Measurements from ENCODE around the gene TATDN2. TPM values are rescaled to one million over a fixed set of nuclear protein-coding genes. Genes with fewer than 3 reads are reported as not detected.

The TATDN2 gene
- total RNA-seq, 1 donor from 2014 or later: 34.6 TPM

- no peak overlapping the region for H3K27ac Mint-ChIP-seq
- peaks cover 5% of the 10 kb centered on the region for H3K4me1 Mint-ChIP-seq (ENCODE audit: unreplicated experiment)
- H3K36me3 Mint-ChIP-seq: peaks cover 31% of the 10 kb centered on the region
- no peak for TF ChIP-seq CTCF (conservative IDR thresholded peaks at IDR 0.05)
- no peaks in the 10 kb centered on the region for H3K27me3 Mint-ChIP-seq
- DNase-seq (ENCODE audit: extremely low spot score, unreplicated experiment): no peak
- H3K4me3 Mint-ChIP-seq: no peak overlapping the region
- H3K9me3 Mint-ChIP-seq: no peaks in the 10 kb centered on the region
Observed at GRCh38 chr3:10312391-10312790, 64.1 kb downstream of the TATDN2 start.

- Mint-ChIP-seq H3K4me1 (ENCODE audit: unreplicated experiment) (peaks cover 5% of the 10 kb centered on the region), H3K9me3 (no peaks in the 10 kb centered on the region), H3K36me3 (peaks cover 30% of the 10 kb centered on the region), H3K4me3 (no peak overlapping the region), H3K27me3 (no peaks in the 10 kb centered on the region), H3K27ac (peak overlapping the region; percentile 14)
- DNase-seq (ENCODE audit: extremely low spot score, unreplicated experiment): no peak
- TF ChIP-seq CTCF (conservative IDR thresholded peaks at IDR 0.05): no peak
Observed at GRCh38 chr3:10312861-10313260, 64.6 kb downstream of the TATDN2 start.

- peaks cover 24% of the 10 kb centered on the region for H3K36me3 Mint-ChIP-seq
- DNase-seq (ENCODE audit: extremely low spot score, unreplicated experiment): no peak
- H3K4me1 Mint-ChIP-seq (ENCODE audit: unreplicated experiment): peaks cover 8% of the 10 kb centered on the region
- no peaks in the 10 kb centered on the region for H3K9me3 Mint-ChIP-seq
- TF ChIP-seq CTCF (conservative IDR thresholded peaks at IDR 0.05): no peak
- H3K27ac Mint-ChIP-seq: no peak overlapping the region
- H3K4me3 Mint-ChIP-seq: no peak overlapping the region
- no peaks in the 10 kb centered on the region for H3K27me3 Mint-ChIP-seq
Observed at GRCh38 chr3:10315101-10315500, 66.8 kb downstream of the TATDN2 start.

GRCh38 chr3:10315771-10316344, 67.6 kb downstream of the TATDN2 start:
- TF ChIP-seq CTCF (conservative IDR thresholded peaks at IDR 0.05): no peak
- Mint-ChIP-seq H3K4me1 (ENCODE audit: unreplicated experiment) (peaks cover 8% of the 10 kb centered on the region), H3K27ac (no peak overlapping the region), H3K36me3 (peaks cover 22% of the 10 kb centered on the region), H3K4me3 (no peak overlapping the region), H3K9me3 (no peaks in the 10 kb centered on the region), H3K27me3 (no peaks in the 10 kb centered on the region)
- DNase-seq (ENCODE audit: extremely low spot score, unreplicated experiment): no peak

- peaks cover 8% of the 10 kb centered on the region for H3K4me1 Mint-ChIP-seq (ENCODE audit: unreplicated experiment)
- H3K4me3 Mint-ChIP-seq: no peak overlapping the region
- H3K27me3 Mint-ChIP-seq: no peaks in the 10 kb centered on the region
- H3K36me3 Mint-ChIP-seq: peaks cover 20% of the 10 kb centered on the region
- H3K27ac Mint-ChIP-seq: no peak overlapping the region
- no peak for TF ChIP-seq CTCF (conservative IDR thresholded peaks at IDR 0.05)
- no peaks in the 10 kb centered on the region for H3K9me3 Mint-ChIP-seq
- no peak for DNase-seq (ENCODE audit: extremely low spot score, unreplicated experiment)
Observed at GRCh38 chr3:10317311-10317960, 69.2 kb downstream of the TATDN2 start.

All from type B pancreatic cell (in vitro differentiated cells).